ENCODE measurements around the gene NMNAT2. TPM values are rescaled to one million over a fixed set of nuclear protein-coding genes. Genes with fewer than 3 reads are reported as not detected.

The NMNAT2 gene
- total RNA-seq, 1 experiment from 2014 or later = not detected

GRCh38 chr1:183277821-183278738, 140.1 kb downstream of the NMNAT2 start:
- ChIA-PET POLR2A (interaction anchor here (1.1 kb wide), 1 partner anchor 29 kb away, joined by 3 read pairs; no protein-coding TSS in a partner anchor), CTCF (interaction anchor here (1.7 kb wide), 1 partner anchor 315 kb away, joined by 5 read pairs; no protein-coding TSS in a partner anchor), RAD21 (ENCODE audit: low non-redundant PET in 1 of 2, low total read pairs in 2 of 2, uncharacterized antibody in 2 of 2, unreplicated experiment in 2 of 2) (no interaction called here)
- no peak overlapping the region for H3K4me2 ChIP-seq (ENCODE audit: low read length)
- no peak for ATAC-seq
- intact Hi-C loops (cut with micrococcal nuclease) = no loop called here
- no peaks in the 10 kb centered on the region for H3K9me2 ChIP-seq (ENCODE audit: insufficient read depth)
- no TSS peak for BruUV-seq (replicated peaks)
- no peak for DNase-seq (ENCODE audit: low read depth, low spot score)
- H4K20me1 ChIP-seq (ENCODE audit: insufficient read depth) = no peaks in the 10 kb centered on the region
- no peaks in the 10 kb centered on the region for H3K79me2 ChIP-seq (ENCODE audit: insufficient read depth, low read length)
- no peak overlapping the region for H2AFZ ChIP-seq (ENCODE audit: low read depth, low read length, poor library complexity, severe bottlenecking)
- no peak overlapping the region for H3K9ac ChIP-seq (ENCODE audit: low read length)
- TF ChIP-seq POLR2A (IDR thresholded peaks at IDR 0.05; ENCODE audit: borderline replicate concordance, extremely low read depth, insufficient read depth, insufficient read length) = no peak
- TF ChIP-seq CBX3 (IDR thresholded peaks at IDR 0.05; ENCODE audit: low read depth) = no peak
- no peak for TF ChIP-seq ELF1 (IDR thresholded peaks at IDR 0.05; ENCODE audit: borderline replicate concordance, low read depth)
- no peak for TF ChIP-seq POLR2AphosphoS5 (IDR thresholded peaks at IDR 0.05; ENCODE audit: low read depth, low read length)
- no peak for TF ChIP-seq EZH2phosphoT487 (IDR thresholded peaks at IDR 0.05; ENCODE audit: borderline replicate concordance)
- no peak for TF ChIP-seq ZNF274 (IDR thresholded peaks at IDR 0.05; ENCODE audit: low read depth, low read length)
- TF ChIP-seq CTCF (IDR thresholded peaks at IDR 0.05 in 2 of 3, conservative IDR thresholded peaks at IDR 0.05 in 1 of 3; ENCODE audit: borderline replicate concordance in 1 of 3, insufficient read depth in 1 of 3, low read depth in 2 of 3, low read length in 2 of 3) = no peak
- TF ChIP-seq SRF (IDR thresholded peaks at IDR 0.05; ENCODE audit: low read depth) = no peak
- no peak for TF ChIP-seq TCF7L2 (IDR thresholded peaks at IDR 0.05; ENCODE audit: borderline replicate concordance, extremely low read depth, insufficient read depth, insufficient read length)
- H3K27me3 ChIP-seq (ENCODE audit: insufficient read depth, low read length) = no peaks in the 10 kb centered on the region
- no peak overlapping the region for H3K27ac ChIP-seq (ENCODE audit: low read depth, low read length)
- H3K4me3 ChIP-seq (replicated peaks in 1 of 2; ENCODE audit: low read depth in 1 of 2, low read length in 2 of 2) = no peak overlapping the region
- H3K36me3 ChIP-seq (ENCODE audit: control insufficient read depth in 1 of 2, insufficient read depth in 2 of 2, low read length in 2 of 2) = no peaks in the 10 kb centered on the region
- peaks cover 0 to 4% of the 10 kb centered on the region in 2 experiments; a peak in 1 of 4 replicates for H3K4me1 ChIP-seq (ENCODE audit: control insufficient read depth in 1 of 2, insufficient read depth in 2 of 2, low read length in 2 of 2)
- H3K9me3 ChIP-seq (ENCODE audit: control insufficient read depth in 1 of 2, insufficient read depth in 1 of 2, low read depth in 1 of 2, low read length in 2 of 2) = no peaks in the 10 kb centered on the region

Measured in HCT116 (cell line).